Endothelial cell of umbilical vein (primary cell): Measurements from ENCODE around the gene AUTS2.

ENCODE experiments used
- CTCF ChIP-seq, 2 donors: IDR thresholded peaks; 1 replicate in 1 of 2; 2 replicates in 1 of 2; pipeline ENCODE4 v1.5.1; 2011; ENCODE audit warnings: low read length in 2 of 2, mild to moderate bottlenecking in 2 of 2, moderate library complexity in 2 of 2, control low read depth in 1 of 2, inconsistent platforms in 1 of 2, low read depth in 1 of 2; ENCODE audit not compliant: insufficient read depth in 1 of 2; ENCODE audit errors: extremely low read depth in 1 of 2
- EZH2 ChIP-seq: IDR thresholded peaks from 2 replicates; pipeline ENCODE4 v1.6.1; 2012; ENCODE audit warnings: borderline replicate concordance, low read depth, mild to moderate bottlenecking, moderate library complexity, low read length, inconsistent platforms; ENCODE audit not compliant: severe bottlenecking
- FOS ChIP-seq: IDR thresholded peaks from 2 replicates; pipeline ENCODE4 v1.6.1; 2011; ENCODE audit warnings: mild to moderate bottlenecking, low read length, moderate library complexity, borderline replicate concordance; ENCODE audit not compliant: insufficient read depth
- GATA2 ChIP-seq: IDR thresholded peaks from 2 replicates; pipeline ENCODE4 v1.7.0; 2011; ENCODE audit warnings: low read depth, mild to moderate bottlenecking, moderate library complexity, mixed read lengths, low read length; ENCODE audit not compliant: insufficient read length, insufficient read depth
- POLR2A ChIP-seq: IDR thresholded peaks from 2 replicates; pipeline ENCODE4 v1.6.1; 2012; ENCODE audit warnings: low read depth, mild to moderate bottlenecking, control low read depth, low read length
- POLR2AphosphoS5 ChIP-seq: IDR thresholded peaks from 2 replicates; pipeline ENCODE4 v1.6.1; 2012; ENCODE audit warnings: low read depth, mild to moderate bottlenecking, control low read depth, low read length, moderate library complexity; ENCODE audit not compliant: insufficient read depth

DNA sequence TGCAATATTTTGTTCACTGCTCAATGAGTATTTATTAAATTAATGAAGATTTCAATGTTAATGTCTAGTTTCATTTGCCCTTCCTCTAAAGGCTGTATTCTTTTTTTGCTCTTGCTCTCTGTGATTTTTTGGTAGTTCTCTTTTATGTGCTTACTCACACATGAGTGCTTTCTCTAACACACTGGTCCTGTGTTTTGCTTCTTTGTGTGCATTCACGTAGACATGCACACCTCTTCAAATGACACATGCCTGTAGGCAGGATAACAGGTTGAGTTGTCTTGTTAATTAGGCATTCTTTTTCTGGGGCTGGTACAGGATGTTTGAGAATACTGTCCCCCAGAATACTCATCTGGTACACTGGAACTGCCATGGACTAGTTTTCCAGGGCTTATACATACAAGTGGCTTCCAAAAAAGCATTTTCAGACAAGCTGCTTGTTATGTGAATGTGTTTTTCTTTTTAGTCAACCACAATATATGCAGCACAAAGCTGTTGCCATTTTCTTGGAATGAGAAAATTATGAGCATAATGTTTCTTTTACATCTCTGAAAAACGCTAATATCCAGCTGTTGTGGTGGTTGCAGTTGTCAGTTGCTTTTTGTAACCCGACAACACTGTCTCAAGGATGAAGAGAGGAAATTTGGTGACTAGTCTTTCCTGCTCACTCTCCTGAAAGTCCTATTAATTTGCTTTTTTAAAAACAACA, 416.4 kb downstream of the AUTS2 start:
- TF ChIP-seq CTCF (IDR thresholded peaks at IDR 0.05; ENCODE audit: extremely low read depth in 1 of 2, insufficient read depth in 1 of 2, low read depth in 1 of 2, low read length in 2 of 2) (no peak), EZH2 (no peak), POLR2A (no peak), POLR2AphosphoS5 (no peak), GATA2 (no peak), FOS (no peak)
